Testis (tissue), 2 donors: Measurements from ENCODE around the gene C1QTNF9B.

Experiments
- POLR2A ChIP-seq: fragments of 450-650 bp; IDR thresholded peaks from one replicate; pipeline ENCODE4 v1.6.1; 2017; ENCODE audit warnings: antibody characterized with exemption, mild to moderate bottlenecking, moderate library complexity
- TF ChIP-seq, protein P1 (sequence below), 3 experiments: fragments of 450-650 bp in 2 of 3; fragments of 200-600 bp in 1 of 3; sonication (generic) in 1 of 3; IDR thresholded peaks; one replicate each; pipeline ENCODE4 v1.5.1; 2016 to 2019; ENCODE audit warnings: antibody characterized with exemption in 3 of 3, mild to moderate bottlenecking in 2 of 3, moderate library complexity in 1 of 3

- TF ChIP-seq, protein P1, sequence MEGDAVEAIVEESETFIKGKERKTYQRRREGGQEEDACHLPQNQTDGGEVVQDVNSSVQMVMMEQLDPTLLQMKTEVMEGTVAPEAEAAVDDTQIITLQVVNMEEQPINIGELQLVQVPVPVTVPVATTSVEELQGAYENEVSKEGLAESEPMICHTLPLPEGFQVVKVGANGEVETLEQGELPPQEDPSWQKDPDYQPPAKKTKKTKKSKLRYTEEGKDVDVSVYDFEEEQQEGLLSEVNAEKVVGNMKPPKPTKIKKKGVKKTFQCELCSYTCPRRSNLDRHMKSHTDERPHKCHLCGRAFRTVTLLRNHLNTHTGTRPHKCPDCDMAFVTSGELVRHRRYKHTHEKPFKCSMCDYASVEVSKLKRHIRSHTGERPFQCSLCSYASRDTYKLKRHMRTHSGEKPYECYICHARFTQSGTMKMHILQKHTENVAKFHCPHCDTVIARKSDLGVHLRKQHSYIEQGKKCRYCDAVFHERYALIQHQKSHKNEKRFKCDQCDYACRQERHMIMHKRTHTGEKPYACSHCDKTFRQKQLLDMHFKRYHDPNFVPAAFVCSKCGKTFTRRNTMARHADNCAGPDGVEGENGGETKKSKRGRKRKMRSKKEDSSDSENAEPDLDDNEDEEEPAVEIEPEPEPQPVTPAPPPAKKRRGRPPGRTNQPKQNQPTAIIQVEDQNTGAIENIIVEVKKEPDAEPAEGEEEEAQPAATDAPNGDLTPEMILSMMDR (IDR thresholded peaks at IDR 0.05) = no peak
- no peak for TF ChIP-seq POLR2A
Observed at GRCh38 chr13:23851106-23851505, 46.2 kb downstream of the C1QTNF9B start.
